ENCODE data around the gene CD58. TPM values are rescaled to one million over a fixed set of nuclear protein-coding genes. Genes with fewer than 3 reads are reported as not detected.
A peak's percentile ranks its signal among the peaks of the same experiment; 100 is the strongest.

CD58 gene
- polyA plus RNA-seq, 1 donor (not counting 4 experiments of a cell fraction or from before 2014, with no cell fraction given): 38.6 TPM

DNA sequence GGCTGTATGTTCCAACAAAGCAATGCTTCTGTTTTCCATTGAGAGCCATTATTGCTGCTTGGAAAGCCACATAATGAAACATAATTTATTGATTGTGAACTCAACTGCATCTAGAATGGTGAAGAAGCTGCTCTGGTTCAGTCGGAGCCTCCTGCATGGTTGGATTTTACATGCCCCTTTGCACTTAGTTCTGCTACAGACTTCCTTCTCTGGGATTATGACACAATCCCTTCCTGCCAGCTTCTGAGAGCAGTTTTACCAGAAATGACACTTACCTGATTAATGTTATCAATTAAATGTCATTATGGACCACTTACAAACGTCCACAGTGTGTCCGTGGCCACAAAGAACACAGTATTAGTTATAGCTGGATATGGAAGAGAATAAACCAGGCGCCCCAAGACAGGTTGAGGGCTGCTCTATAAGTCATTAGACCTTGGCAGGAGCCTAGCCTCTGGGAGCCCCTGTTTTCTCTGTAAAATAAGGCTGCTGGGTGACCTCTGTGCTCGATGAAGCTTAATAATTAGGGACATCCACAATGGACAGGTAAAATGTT is 7.0 kb upstream of the CD58 start:
- no peak overlapping the region for H3K9ac ChIP-seq (ENCODE audit: control insufficient read depth, extremely low read depth, insufficient read depth, low read length)
- H3K27ac ChIP-seq (ENCODE audit: control insufficient read depth, insufficient read depth, low read length): no peak overlapping the region
- dilution Hi-C loops (cut with MboI; ENCODE audit: extremely low pct_ligation_motif_present, low sequenced_read_pairs): no loop called here
- no peaks in the 10 kb centered on the region for H3K9me1 ChIP-seq (ENCODE audit: control insufficient read depth, extremely low read depth, insufficient read depth, low read length)
- FAIRE-seq (no peak), DNase-seq (ENCODE audit: low read depth, low spot score) (no peak)
- H3K4me1 ChIP-seq (ENCODE audit: control insufficient read depth, extremely low read depth, insufficient read depth, low read length): no peaks in the 10 kb centered on the region
- TF ChIP-seq EZH2 (IDR thresholded peaks at IDR 0.05; ENCODE audit: low read length): no peak
- TF ChIP-seq, protein P1, sequence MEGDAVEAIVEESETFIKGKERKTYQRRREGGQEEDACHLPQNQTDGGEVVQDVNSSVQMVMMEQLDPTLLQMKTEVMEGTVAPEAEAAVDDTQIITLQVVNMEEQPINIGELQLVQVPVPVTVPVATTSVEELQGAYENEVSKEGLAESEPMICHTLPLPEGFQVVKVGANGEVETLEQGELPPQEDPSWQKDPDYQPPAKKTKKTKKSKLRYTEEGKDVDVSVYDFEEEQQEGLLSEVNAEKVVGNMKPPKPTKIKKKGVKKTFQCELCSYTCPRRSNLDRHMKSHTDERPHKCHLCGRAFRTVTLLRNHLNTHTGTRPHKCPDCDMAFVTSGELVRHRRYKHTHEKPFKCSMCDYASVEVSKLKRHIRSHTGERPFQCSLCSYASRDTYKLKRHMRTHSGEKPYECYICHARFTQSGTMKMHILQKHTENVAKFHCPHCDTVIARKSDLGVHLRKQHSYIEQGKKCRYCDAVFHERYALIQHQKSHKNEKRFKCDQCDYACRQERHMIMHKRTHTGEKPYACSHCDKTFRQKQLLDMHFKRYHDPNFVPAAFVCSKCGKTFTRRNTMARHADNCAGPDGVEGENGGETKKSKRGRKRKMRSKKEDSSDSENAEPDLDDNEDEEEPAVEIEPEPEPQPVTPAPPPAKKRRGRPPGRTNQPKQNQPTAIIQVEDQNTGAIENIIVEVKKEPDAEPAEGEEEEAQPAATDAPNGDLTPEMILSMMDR (optimal IDR thresholded peaks at IDR 0.05 in 1 of 3, IDR thresholded peaks at IDR 0.05 in 1 of 3, conservative IDR thresholded peaks at IDR 0.05 in 1 of 3; ENCODE audit: extremely low read depth in 1 of 3, insufficient read depth in 2 of 3, low read length in 3 of 3): no peak
- H2AFZ ChIP-seq (ENCODE audit: control insufficient read depth, low read length): no peak overlapping the region
- no peak overlapping the region for H3K4me2 ChIP-seq (ENCODE audit: control insufficient read depth, extremely low read depth, insufficient read depth, low read depth, low read length)
- no peaks in the 10 kb centered on the region for H3K27me3 ChIP-seq (ENCODE audit: control insufficient read depth, extremely low read depth, insufficient read depth, low read length)
- no peaks in the 10 kb centered on the region for H4K20me1 ChIP-seq (ENCODE audit: control insufficient read depth, extremely low read depth, insufficient read depth, low read length)
- H3K79me2 ChIP-seq (ENCODE audit: control insufficient read depth, insufficient read depth, low read length): no peaks in the 10 kb centered on the region
- H3K9me3 ChIP-seq (ENCODE audit: control insufficient read depth, low read depth, low read length): no peaks in the 10 kb centered on the region
- H3K36me3 ChIP-seq (ENCODE audit: control insufficient read depth in 2 of 2, extremely low read depth in 1 of 2, insufficient read depth in 2 of 2, low read length in 2 of 2): peaks cover 11 to 20% of the 10 kb centered on the region in 2 experiments
- H3K4me3 ChIP-seq (ENCODE audit: control insufficient read depth in 2 of 3, extremely low read depth in 1 of 3, insufficient read depth in 2 of 3, low read depth in 1 of 3, low read length in 3 of 3): no peak overlapping the region

DNA sequence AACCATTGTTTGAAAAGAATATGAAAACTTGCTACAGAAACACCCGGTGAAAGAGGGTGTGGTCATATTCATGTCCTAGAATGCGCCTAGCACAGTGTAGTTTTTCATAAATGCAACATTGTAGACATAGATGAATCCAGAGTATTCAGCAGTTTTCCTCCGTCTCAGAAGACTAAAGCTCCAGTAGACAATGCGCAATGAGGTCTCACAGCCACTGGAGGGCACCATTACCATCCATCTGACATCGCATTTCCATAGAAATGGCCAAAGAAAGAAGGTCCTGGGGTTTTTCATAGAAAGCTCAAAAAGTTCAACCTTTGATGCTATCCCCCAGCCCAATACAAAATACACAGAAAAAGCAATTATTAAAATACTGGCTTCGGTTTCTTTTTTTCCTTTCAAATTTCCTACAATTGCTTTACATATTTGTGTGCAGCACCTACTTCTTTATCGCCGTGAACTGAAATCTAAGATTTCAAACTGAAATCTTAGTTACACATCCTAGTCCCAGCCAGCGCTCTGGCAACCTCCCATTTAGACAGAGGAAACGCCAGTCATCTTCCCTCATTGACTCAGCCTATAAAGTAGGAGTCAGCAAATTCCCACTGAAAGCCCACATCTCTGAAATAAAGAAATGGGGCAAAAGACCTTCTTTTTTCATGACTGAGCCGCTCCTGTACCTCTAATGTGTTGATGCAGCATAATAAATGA is 3.9 kb upstream of the CD58 start:
- no peaks in the 10 kb centered on the region for H4K20me1 ChIP-seq (ENCODE audit: control insufficient read depth, extremely low read depth, insufficient read depth, low read length)
- FAIRE-seq: peak; percentile 44
- no peak overlapping the region for H3K27ac ChIP-seq (ENCODE audit: control insufficient read depth, insufficient read depth, low read length)
- H3K9me1 ChIP-seq (ENCODE audit: control insufficient read depth, extremely low read depth, insufficient read depth, low read length): no peaks in the 10 kb centered on the region
- no peak for TF ChIP-seq EZH2 (IDR thresholded peaks at IDR 0.05; ENCODE audit: low read length)
- TF ChIP-seq, protein P1 (optimal IDR thresholded peaks at IDR 0.05 in 1 of 3, IDR thresholded peaks at IDR 0.05 in 1 of 3, conservative IDR thresholded peaks at IDR 0.05 in 1 of 3; ENCODE audit: extremely low read depth in 1 of 3, insufficient read depth in 2 of 3, low read length in 3 of 3): peak; percentile 73 to 86 (median 85)
- no peak for DNase-seq (ENCODE audit: low read depth, low spot score)
- no peak overlapping the region for H2AFZ ChIP-seq (ENCODE audit: control insufficient read depth, low read length)
- peaks cover 4% of the 10 kb centered on the region for H3K79me2 ChIP-seq (ENCODE audit: control insufficient read depth, insufficient read depth, low read length)
- dilution Hi-C loops (cut with MboI; ENCODE audit: extremely low pct_ligation_motif_present, low sequenced_read_pairs): no loop called here
- no peaks in the 10 kb centered on the region for H3K9me3 ChIP-seq (ENCODE audit: control insufficient read depth, low read depth, low read length)
- no peaks in the 10 kb centered on the region for H3K27me3 ChIP-seq (ENCODE audit: control insufficient read depth, extremely low read depth, insufficient read depth, low read length)
- H3K4me1 ChIP-seq (ENCODE audit: control insufficient read depth, extremely low read depth, insufficient read depth, low read length): peaks cover 10% of the 10 kb centered on the region
- no peak overlapping the region for H3K4me2 ChIP-seq (ENCODE audit: control insufficient read depth, extremely low read depth, insufficient read depth, low read depth, low read length)
- H3K9ac ChIP-seq (ENCODE audit: control insufficient read depth, extremely low read depth, insufficient read depth, low read length): no peak overlapping the region
- no peak overlapping the region for H3K4me3 ChIP-seq (ENCODE audit: control insufficient read depth in 2 of 3, extremely low read depth in 1 of 3, insufficient read depth in 2 of 3, low read depth in 1 of 3, low read length in 3 of 3)
- peaks cover 6 to 17% of the 10 kb centered on the region in 2 experiments for H3K36me3 ChIP-seq (ENCODE audit: control insufficient read depth in 2 of 2, extremely low read depth in 1 of 2, insufficient read depth in 2 of 2, low read length in 2 of 2)

Measured in keratinocyte (primary cell).